Heart left ventricle (tissue), 16 donors: ENCODE measurements around the gene RXRA. TPM values are rescaled to one million over a fixed set of nuclear protein-coding genes. Genes with fewer than 3 reads are reported as not detected.

Source experiments
- ATAC-seq, 4 donors: fragments of 200-7000 bp; cut with Tn5 transposase; one replicate each; pipeline ENCODE4 v1.9.1; 2020 to 2022; ENCODE audit warnings: moderate library complexity in 4 of 4, mild to moderate bottlenecking in 3 of 4, moderate number of reproducible peaks in 1 of 4
- DNase-seq, 5 donors: peaks; one replicate each; pipeline ENCODE4 v3.0.0-alpha.2; 2020
- H3K27ac ChIP-seq, 12 donors: fragments of 200-600 bp; sonication (generic) in 4 of 12; one replicate each; pipeline versions ENCODE4 v1.5.0 to v1.8.0; 2016 to 2022; ENCODE audit warnings: mild to moderate bottlenecking in 2 of 12
- H3K27me3 ChIP-seq, 9 donors: fragments of 200-600 bp; sonication (generic) in 2 of 9; one replicate each; pipeline versions ENCODE4 v1.5.1 to v1.8.0; 2016 to 2022; ENCODE audit warnings: mild to moderate bottlenecking in 3 of 9
- H3K36me3 ChIP-seq, 9 donors: fragments of 200-600 bp; sonication (generic) in 2 of 9; one replicate each; pipeline versions ENCODE4 v1.5.0 to v1.8.0; 2018 to 2022; ENCODE audit warnings: mild to moderate bottlenecking in 2 of 9
- H3K4me1 ChIP-seq, 12 donors: fragments of 200-600 bp; sonication (generic) in 4 of 12; one replicate each; pipeline versions ENCODE4 v1.5.0 to v1.8.0; 2016 to 2022; ENCODE audit warnings: mild to moderate bottlenecking in 3 of 12
- H3K4me3 ChIP-seq, 12 donors: fragments of 200-600 bp; sonication (generic) in 4 of 12; one replicate each; pipeline versions ENCODE4 v1.5.0 to v1.8.0; 2017 to 2022; ENCODE audit warnings: mild to moderate bottlenecking in 9 of 12, moderate library complexity in 4 of 12
- H3K9me3 ChIP-seq, 12 donors: fragments of 200-600 bp; sonication (generic) in 4 of 12; one replicate each; pipeline versions ENCODE4 v1.5.0 to v1.8.0; 2016 to 2022; ENCODE audit warnings: mild to moderate bottlenecking in 1 of 12
- POLR2A ChIP-seq, 2 donors: fragments of 450-650 bp; IDR thresholded peaks; one replicate each; pipeline ENCODE4 v1.6.1; 2017; ENCODE audit warnings: antibody characterized with exemption in 2 of 2, mild to moderate bottlenecking in 2 of 2, moderate library complexity in 2 of 2
- WGBS, 4 donors: extraction: QIAGEN DNeasy Blood & Tissue Kit in 2 of 4; methylation state at CpG; one replicate each; pipeline versions ENCODE4 v1.1.5 to v1.1.7; 2013 to 2018; 5-methylcytosine and 5-hydroxymethylcytosine counted together
- intact Hi-C, 10 donors: fragments of 100-400 bp; cut with DNase I; formaldehyde crosslinking; loops; one replicate each; pipeline versions ENCODE4 v1.11.1 to v1.14.2; 2022
- polyA plus RNA-seq, 2 donors: library from polyadenylated mRNA; stranded (reverse); fragments of 200-250 nt; gene quantifications; one replicate each; pipeline ENCODE4 v1.2.3, GENCODE V29; 2013
- total RNA-seq, 9 donors: library from RNA; depleted of rRNA in 2 of 9; stranded (reverse); fragments of >200 nt in 2 of 9; fragmentation: NEBNext Ultra II Directional in 3 of 9; extraction: Animal tissue kit (Norgen Biotek cat#: 25700) in 3 of 9; gene quantifications; one replicate each; pipeline versions ENCODE4 v1.1.0 to v1.2.4, GENCODE V29; 2016 to 2023
- TF ChIP-seq, protein P1 (sequence below), 12 donors: fragments of 200-600 bp; sonication (generic) in 4 of 12; IDR thresholded peaks; one replicate each; pipeline versions ENCODE4 v1.5.0 to v1.8.0; 2018 to 2022; ENCODE audit warnings: antibody characterized with exemption in 12 of 12, mild to moderate bottlenecking in 5 of 12
- donor health status: ischemic (EF 13 %, LVEDD 7.1; RV severe dilation, severe dysfunction).
- donor health status: healthy with polysubstance abuse.
- donor health status: DM: no; HTN: yes; CAD: no.
- donor health status: DM: no; HTN: no; CAD: no.
- donor health status: ischemic (EF 25% LVEDD 6.9; RV normal size, moderate dysfunction).
- donor health status: ischemic (EF 25% LVEDD 5.7; RV mildly dilated, moderate dysfunction).
- donor health status: healthy.
- donor health status: DM: yes; HTN: yes; CAD: no.
- donor health status: ischemic (EF 35%, LVEDD 5.7; RV mildly dilated, moderate dysfunction).
- donor health status: nonischemic (EF 11% LVEDD 7.7; RV severe dilation, severe dysfunction).
- donor health status: DM: yes; HTN: yes; CAD: no.
- donor health status: PGD.
- donor health status: ischemic (EF 29% LVEDD 5.4; RV normal size, mild dysfunction).
- donor health status: nonischemic (EF 23%, LVEDD 6.1; RV moderate dilation, normal function).

Gene RXRA
- total and polyA plus RNA-seq, 11 donors: 45.5 to 87.9 (median 54.9) TPM

DNA sequence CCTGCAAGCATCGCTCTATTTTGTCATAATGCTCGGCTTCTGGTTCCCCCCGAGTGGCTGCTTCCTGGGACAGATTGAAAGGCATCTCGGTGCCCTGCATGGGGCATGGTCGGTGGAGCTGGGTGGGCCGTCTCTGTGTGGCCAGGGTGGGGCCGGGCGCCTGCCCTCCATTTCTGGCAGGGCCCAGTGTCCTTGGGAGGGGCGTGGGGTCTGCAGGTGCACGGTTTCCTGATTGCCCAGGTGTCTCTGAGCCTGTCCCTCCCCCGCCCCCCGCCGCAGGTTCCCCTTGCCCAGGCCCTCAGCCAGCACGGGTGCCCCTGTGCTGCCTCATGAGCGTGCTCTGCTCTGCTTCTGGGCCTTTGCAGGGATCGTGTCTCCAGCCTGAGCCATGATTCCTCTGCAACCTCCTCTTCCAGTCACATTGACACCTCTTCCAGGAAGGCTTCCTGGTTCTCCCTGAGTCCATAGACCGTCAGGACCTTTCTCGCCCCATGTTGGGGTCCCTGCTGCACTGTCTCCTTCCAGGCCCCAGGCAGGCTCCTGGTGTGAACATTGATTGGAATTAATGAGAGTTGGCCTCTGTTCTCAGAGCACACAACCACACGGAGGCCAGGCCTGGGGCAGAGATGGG, 90.2 kb downstream of the RXRA start:
- intact Hi-C loops: loop anchor here in 2 of 10 donors (10.0 kb wide), 2 partner anchors 82 to 152 kb away; no protein-coding TSS in a partner anchor
- ATAC-seq (no peak), DNase-seq (no peak)
- Histone ChIP-seq H3K27me3 (no peaks in the 10 kb centered on the region), H3K4me3 (no peak overlapping the region), H3K9me3 (no peaks in the 10 kb centered on the region), H3K4me1 (peaks cover 18 to 86% (median 50%) of the 10 kb centered on the region in 12 donors), H3K27ac (no peak overlapping the region), H3K36me3 (peaks cover 0 to 54% (median 28%) of the 10 kb centered on the region in 9 donors)
- TF ChIP-seq POLR2A (IDR thresholded peaks at IDR 0.05): no peak
- TF ChIP-seq, protein P1, sequence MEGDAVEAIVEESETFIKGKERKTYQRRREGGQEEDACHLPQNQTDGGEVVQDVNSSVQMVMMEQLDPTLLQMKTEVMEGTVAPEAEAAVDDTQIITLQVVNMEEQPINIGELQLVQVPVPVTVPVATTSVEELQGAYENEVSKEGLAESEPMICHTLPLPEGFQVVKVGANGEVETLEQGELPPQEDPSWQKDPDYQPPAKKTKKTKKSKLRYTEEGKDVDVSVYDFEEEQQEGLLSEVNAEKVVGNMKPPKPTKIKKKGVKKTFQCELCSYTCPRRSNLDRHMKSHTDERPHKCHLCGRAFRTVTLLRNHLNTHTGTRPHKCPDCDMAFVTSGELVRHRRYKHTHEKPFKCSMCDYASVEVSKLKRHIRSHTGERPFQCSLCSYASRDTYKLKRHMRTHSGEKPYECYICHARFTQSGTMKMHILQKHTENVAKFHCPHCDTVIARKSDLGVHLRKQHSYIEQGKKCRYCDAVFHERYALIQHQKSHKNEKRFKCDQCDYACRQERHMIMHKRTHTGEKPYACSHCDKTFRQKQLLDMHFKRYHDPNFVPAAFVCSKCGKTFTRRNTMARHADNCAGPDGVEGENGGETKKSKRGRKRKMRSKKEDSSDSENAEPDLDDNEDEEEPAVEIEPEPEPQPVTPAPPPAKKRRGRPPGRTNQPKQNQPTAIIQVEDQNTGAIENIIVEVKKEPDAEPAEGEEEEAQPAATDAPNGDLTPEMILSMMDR (IDR thresholded peaks at IDR 0.05): no peak
- 84 to 94% (median 92%) methylated on average over 13 to 19 of the region's 19 CpGs for whole genome bisulfite sequencing, 4 donors

DNA sequence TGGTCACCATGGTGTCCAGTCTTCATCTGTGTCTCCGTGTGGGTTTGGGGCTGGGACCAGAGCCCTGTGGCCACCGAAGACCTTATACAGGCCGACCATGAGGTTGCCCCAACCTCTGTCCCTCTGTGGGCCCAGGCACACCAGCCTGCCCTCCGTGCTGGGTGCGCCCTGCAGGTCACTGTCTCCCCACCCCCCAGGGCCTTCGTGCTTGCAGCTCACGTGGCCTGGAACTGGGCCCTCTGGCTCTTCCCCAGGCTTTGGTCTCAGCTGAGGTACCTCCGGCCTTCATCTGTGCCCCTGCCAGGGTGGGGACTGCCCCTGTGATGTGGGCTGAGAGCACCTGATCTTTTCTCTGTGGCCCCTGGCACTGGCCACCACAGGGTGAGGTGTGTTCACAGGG, 92.1 kb downstream of the RXRA start:
- ATAC-seq (peak in 2 of 4 donors; percentile 21 to 41), DNase-seq (no peak)
- H3K27me3 ChIP-seq: no peaks in the 10 kb centered on the region
- peaks cover 7 to 83% (median 34%) of the 10 kb centered on the region in 12 donors for H3K4me1 ChIP-seq
- TF ChIP-seq, protein P1 (IDR thresholded peaks at IDR 0.05): no peak
- no peak for TF ChIP-seq POLR2A (IDR thresholded peaks at IDR 0.05)
- intact Hi-C loops: loop anchor here in 2 of 10 donors (10.0 kb wide), 2 partner anchors 84 to 154 kb away; no protein-coding TSS in a partner anchor
- H3K4me3 ChIP-seq: no peak overlapping the region
- no peaks in the 10 kb centered on the region for H3K9me3 ChIP-seq
- peak overlapping the region in 5 of 12 donors; percentile 5 to 37 (median 8) for H3K27ac ChIP-seq
- WGBS, 4 donors: 57 to 73% (median 59%) methylated on average over 6 to 8 of the region's 8 CpGs
- H3K36me3 ChIP-seq: peaks cover 0 to 64% (median 34%) of the 10 kb centered on the region in 9 donors

DNA sequence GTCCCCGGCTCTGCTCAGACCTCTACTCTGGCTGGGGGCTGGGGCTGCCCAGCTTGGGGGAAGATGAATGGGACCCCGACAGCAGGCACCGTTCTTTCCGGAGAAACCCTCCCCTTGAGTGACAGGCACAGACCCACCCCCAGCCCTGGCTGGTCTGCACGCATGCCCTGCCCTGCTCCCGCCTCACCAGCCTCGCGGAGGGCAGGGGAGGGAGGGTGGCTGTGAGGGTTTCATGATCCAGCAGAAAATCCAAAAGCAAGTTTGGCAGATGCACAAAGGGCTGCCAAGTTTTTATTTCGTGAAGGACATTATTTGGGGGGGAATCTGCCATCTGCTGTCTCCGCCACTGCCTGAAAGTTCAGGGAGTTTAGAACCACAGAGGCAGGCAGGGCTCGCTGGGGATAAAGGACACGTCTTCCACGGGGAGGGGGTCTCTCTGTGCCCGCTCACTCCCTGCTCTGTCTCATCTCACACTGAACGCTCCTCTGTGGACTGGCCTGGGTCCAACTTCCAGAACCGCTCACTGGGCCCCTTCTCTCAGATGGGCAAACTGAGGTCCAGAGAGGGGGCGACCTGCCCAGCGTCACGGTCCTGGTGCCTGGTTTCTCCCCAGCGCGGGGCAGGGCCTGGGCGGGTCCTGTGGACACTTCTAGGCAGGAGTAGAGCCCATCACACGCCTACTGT, 92.9 kb downstream of the RXRA start:
- peaks cover 0 to 64% (median 36%) of the 10 kb centered on the region in 9 donors for H3K36me3 ChIP-seq

DNA sequence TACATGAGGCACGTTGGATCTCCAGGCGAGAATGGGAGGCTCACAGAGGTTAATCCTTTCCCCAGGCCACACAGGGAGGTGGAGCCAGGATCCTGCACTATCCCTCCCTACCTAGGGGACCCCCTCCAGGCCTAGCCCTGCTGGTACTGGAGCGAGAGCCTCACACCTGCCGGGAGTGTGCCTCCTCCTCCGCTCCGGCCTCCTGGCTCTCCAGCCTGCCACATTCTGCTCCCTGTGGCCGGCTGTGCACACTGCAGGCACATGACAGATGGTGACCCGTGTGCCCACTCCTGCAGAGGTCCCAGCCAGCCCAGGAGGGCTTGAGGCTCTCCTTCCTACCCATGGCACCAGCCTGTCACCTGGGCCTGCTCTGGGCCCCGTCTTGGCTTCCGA, 93.4 kb downstream of the RXRA start:
- TF ChIP-seq, protein P1 (IDR thresholded peaks at IDR 0.05): peak in 5 of 12 donors; percentile 8 to 35 (median 19)
- no peak for TF ChIP-seq POLR2A (IDR thresholded peaks at IDR 0.05)
- 75 to 84% (median 80%) methylated on average over 8 to 10 of the region's 10 CpGs for WGBS, 4 donors
- H3K4me1 ChIP-seq: peaks cover under 1 to 79% (median 21%) of the 10 kb centered on the region in 12 donors

More for the DNA sequence above, 92.9 kb downstream of the RXRA start:
- intact Hi-C loops: loop anchor here in 2 of 10 donors (10.0 kb wide), 2 partner anchors 84 to 154 kb away; no protein-coding TSS in a partner anchor
- 78 to 85% (median 80%) methylated on average over 22 to 23 of the region's 23 CpGs for WGBS, 4 donors
- ATAC-seq (no peak), DNase-seq (no peak)
- no peak for TF ChIP-seq POLR2A (IDR thresholded peaks at IDR 0.05)
- Histone ChIP-seq H3K27me3 (no peaks in the 10 kb centered on the region), H3K4me1 (peaks cover 4 to 79% (median 26%) of the 10 kb centered on the region in 12 donors), H3K4me3 (no peak overlapping the region), H3K9me3 (no peaks in the 10 kb centered on the region), H3K27ac (peak overlapping the region in 1 of 12 donors; percentile 8)

More for the DNA sequence above, 93.4 kb downstream of the RXRA start:
- intact Hi-C loops: loop anchor here in 2 of 10 donors (10.0 kb wide), 2 partner anchors 85 to 155 kb away; no protein-coding TSS in a partner anchor
- peak overlapping the region in 1 of 12 donors; percentile 17 for H3K27ac ChIP-seq
- no peak overlapping the region for H3K4me3 ChIP-seq
- no peaks in the 10 kb centered on the region for H3K27me3 ChIP-seq
- DNase-seq: no peak
- H3K36me3 ChIP-seq: peaks cover 0 to 69% (median 36%) of the 10 kb centered on the region in 9 donors
- no peaks in the 10 kb centered on the region for H3K9me3 ChIP-seq
- no peak for ATAC-seq
